SK-N-SH treated with all-trans-retinoic acid at 6 μM for 48 hours (cell line): ENCODE results near the gene HINT3.
A peak's percentile ranks its signal among the peaks of the same experiment; 100 is the strongest.

Experiments used
- ATAC-seq: fragments of 200-7000 bp; cut with Tn5 transposase; 3 replicates; pipeline ENCODE4 v1.9.1; 2020; ENCODE audit warnings: mild to moderate bottlenecking, moderate library complexity
- BACH2 ChIP-seq: fragments of 250-450 bp; sonication (Bioruptor Pico); IDR thresholded peaks from 2 replicates; pipeline ENCODE4 v1.9.0; 2021; ENCODE audit warnings: mild to moderate bottlenecking, borderline replicate concordance
- CSDC2 ChIP-seq: fragments of 250-450 bp; sonication (Bioruptor Pico); IDR thresholded peaks from 2 replicates; pipeline ENCODE4 v1.5.0; 2020; ENCODE audit warnings: mild to moderate bottlenecking, moderate library complexity
- CSRNP3 ChIP-seq: fragments of 250-450 bp; sonication (Bioruptor Pico); IDR thresholded peaks from 2 replicates; pipeline ENCODE4 v1.5.1; 2021; ENCODE audit warnings: mild to moderate bottlenecking, moderate library complexity
- GLIS3 ChIP-seq: fragments of 250-450 bp; sonication (Bioruptor Pico); IDR thresholded peaks from 2 replicates; pipeline ENCODE4 v1.5.0; 2020; ENCODE audit warnings: mild to moderate bottlenecking, moderate library complexity
- ISL1 ChIP-seq: fragments of 250-450 bp; sonication (Bioruptor Pico); IDR thresholded peaks from 2 replicates; pipeline ENCODE4 v2.1.2; 2022; ENCODE audit warnings: mild to moderate bottlenecking, moderate library complexity
- OSR1 ChIP-seq: fragments of 250-450 bp; sonication (Bioruptor Pico); IDR thresholded peaks from 2 replicates; pipeline ENCODE4 v1.8.0; 2022; ENCODE audit warnings: moderate library complexity, mild to moderate bottlenecking, inconsistent platforms
- POU6F1 ChIP-seq: fragments of 250-450 bp; sonication (Bioruptor Pico); IDR thresholded peaks from 2 replicates; pipeline ENCODE4 v1.8.0; 2021; ENCODE audit warnings: low read depth, mild to moderate bottlenecking, moderate library complexity, borderline replicate concordance
- PPARA ChIP-seq: fragments of 250-450 bp; sonication (Bioruptor Pico); IDR thresholded peaks from 2 replicates; pipeline ENCODE4 v1.5.0; 2020; ENCODE audit warnings: mild to moderate bottlenecking, borderline replicate concordance
- RARB ChIP-seq: fragments of 250-450 bp; sonication (Bioruptor Pico); IDR thresholded peaks from 2 replicates; pipeline ENCODE4 v1.8.0; 2021; ENCODE audit warnings: mild to moderate bottlenecking, moderate library complexity
- SNAI2 ChIP-seq: fragments of 250-450 bp; sonication (Bioruptor Pico); IDR thresholded peaks from 2 replicates; pipeline ENCODE4 v1.5.0; 2020; ENCODE audit warnings: mild to moderate bottlenecking, moderate library complexity
- TCF4 ChIP-seq: fragments of 250-450 bp; sonication (Bioruptor Pico); IDR thresholded peaks from 2 replicates; pipeline ENCODE4 v1.8.0; 2021; ENCODE audit warnings: mild to moderate bottlenecking, moderate library complexity, borderline replicate concordance
- TOX ChIP-seq: fragments of 250-450 bp; sonication (Bioruptor Pico); IDR thresholded peaks from 2 replicates; pipeline ENCODE4 v1.8.0; 2021; ENCODE audit warnings: mild to moderate bottlenecking, moderate library complexity, borderline replicate concordance
- TSHZ2 ChIP-seq: fragments of 250-450 bp; sonication (Bioruptor Pico); IDR thresholded peaks from 2 replicates; pipeline ENCODE4 v1.5.0; 2020; ENCODE audit warnings: mild to moderate bottlenecking, moderate library complexity
- ZFP3 ChIP-seq: fragments of 250-450 bp; sonication (Bioruptor Pico); IDR thresholded peaks from 2 replicates; pipeline ENCODE4 v1.5.0; 2020; ENCODE audit warnings: mild to moderate bottlenecking, moderate library complexity
- ZFP30 ChIP-seq: fragments of 450-650 bp; formaldehyde crosslinking; IDR thresholded peaks from 2 replicates; pipeline ENCODE4 v1.5.0; 2022; ENCODE audit warnings: mild to moderate bottlenecking, moderate library complexity
- ZNF565 ChIP-seq: fragments of 450-650 bp; formaldehyde crosslinking; conservative IDR thresholded peaks from 2 replicates; pipeline ENCODE4 v1.5.0; 2020; ENCODE audit warnings: low read depth, mild to moderate bottlenecking, moderate library complexity
- ZNF70 ChIP-seq: fragments of 450-650 bp; formaldehyde crosslinking; IDR thresholded peaks from 2 replicates; pipeline ENCODE4 v1.5.0; 2020; ENCODE audit warnings: mild to moderate bottlenecking, moderate library complexity
- ZNF8 ChIP-seq: fragments of 450-650 bp; formaldehyde crosslinking; IDR thresholded peaks from 2 replicates; pipeline ENCODE4 v1.5.0; 2020; ENCODE audit warnings: mild to moderate bottlenecking, moderate library complexity
- TF ChIP-seq, protein P1 (sequence below): fragments of 250-450 bp; sonication (Bioruptor Pico); IDR thresholded peaks from 2 replicates; pipeline ENCODE4 v1.5.1; 2020; ENCODE audit warnings: low read depth, mild to moderate bottlenecking, moderate library complexity
- TF ChIP-seq, protein P2 (sequence below): fragments of 250-450 bp; sonication (Bioruptor Pico); IDR thresholded peaks from 2 replicates; pipeline ENCODE4 v1.8.0; 2020; ENCODE audit warnings: mild to moderate bottlenecking, moderate library complexity, borderline replicate concordance

The HINT3 gene

DNA sequence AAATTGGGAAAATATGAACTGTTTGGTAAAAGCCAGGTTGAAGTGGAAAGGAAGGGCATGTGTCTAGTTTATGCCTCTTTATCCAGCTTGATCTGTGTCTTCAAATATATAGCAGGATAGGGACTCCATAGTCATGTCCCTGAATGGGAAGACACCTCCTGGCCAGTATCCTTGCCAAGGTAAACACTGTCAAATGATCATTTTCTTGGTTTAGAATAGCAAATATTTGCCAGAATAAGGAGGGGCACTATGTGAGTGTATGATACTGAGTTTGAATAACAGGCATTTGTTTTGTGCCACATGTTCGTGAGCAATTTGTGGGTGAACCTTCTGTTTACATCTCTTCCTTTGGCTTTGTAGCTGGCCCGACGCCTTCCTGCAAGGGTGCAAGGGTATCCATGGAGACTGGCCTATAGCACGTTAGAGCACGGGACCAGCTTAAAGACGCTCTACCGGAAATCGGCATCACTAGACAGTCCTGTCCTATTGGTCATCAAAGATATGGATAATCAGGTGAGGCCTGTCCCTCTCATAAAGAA is 34.2 kb upstream of the HINT3 start (continued):
- TF ChIP-seq CSRNP3 (CRISPR knock-in tag) = no peak
- TF ChIP-seq ZFP3 = no peak
- TF ChIP-seq, all 23 proteins: peak for 0

DNA sequence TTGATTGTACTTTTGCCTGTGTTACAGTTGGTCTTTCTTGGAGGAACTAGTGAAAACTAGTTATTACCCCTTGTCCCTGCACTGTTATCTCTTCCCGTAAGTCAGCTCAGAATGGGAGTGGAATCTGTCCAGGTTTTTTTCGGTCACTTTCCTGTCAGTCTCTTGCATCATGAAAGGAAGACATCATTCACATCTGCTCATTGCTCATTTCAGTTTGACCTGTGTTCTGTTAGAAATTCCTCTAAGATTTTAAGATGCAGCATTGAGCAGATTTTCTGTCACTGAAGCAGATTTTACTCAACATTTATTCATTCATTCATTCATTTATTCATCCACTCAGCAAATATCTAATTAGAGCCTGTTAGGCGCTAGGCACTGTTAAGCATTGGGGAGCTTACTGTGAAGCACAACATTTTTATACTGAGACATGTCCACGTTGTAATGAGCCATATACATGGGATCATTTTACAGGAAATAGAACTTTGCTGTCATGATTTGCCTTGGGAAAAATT is 33.1 kb upstream of the HINT3 start:
- no peak for ATAC-seq
- TF ChIP-seq ISL1 (CRISPR knock-in tag) = 0 out of 2 replicates have a peak, but pooled peaks have one; percentile 18
- TF ChIP-seq, protein P1, sequence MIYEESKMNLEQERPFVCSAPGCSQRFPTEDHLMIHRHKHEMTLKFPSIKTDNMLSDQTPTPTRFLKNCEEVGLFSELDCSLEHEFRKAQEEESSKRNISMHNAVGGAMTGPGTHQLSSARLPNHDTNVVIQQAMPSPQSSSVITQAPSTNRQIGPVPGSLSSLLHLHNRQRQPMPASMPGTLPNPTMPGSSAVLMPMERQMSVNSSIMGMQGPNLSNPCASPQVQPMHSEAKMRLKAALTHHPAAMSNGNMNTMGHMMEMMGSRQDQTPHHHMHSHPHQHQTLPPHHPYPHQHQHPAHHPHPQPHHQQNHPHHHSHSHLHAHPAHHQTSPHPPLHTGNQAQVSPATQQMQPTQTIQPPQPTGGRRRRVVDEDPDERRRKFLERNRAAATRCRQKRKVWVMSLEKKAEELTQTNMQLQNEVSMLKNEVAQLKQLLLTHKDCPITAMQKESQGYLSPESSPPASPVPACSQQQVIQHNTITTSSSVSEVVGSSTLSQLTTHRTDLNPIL (CRISPR knock-in tag) = no peak

- no peak for ATAC-seq
- TF ChIP-seq ZNF70 (CRISPR knock-in tag) = no peak
- no peak for TF ChIP-seq ZNF8 (CRISPR knock-in tag)
- TF ChIP-seq RARB (CRISPR knock-in tag) = no peak
- no peak for TF ChIP-seq ZFP30 (CRISPR knock-in tag)
- no peak for TF ChIP-seq TCF4 (CRISPR knock-in tag)
- TF ChIP-seq SNAI2 (CRISPR knock-in tag) = no peak
- TF ChIP-seq, protein P1 (CRISPR knock-in tag) = no peak
- TF ChIP-seq BACH2 (CRISPR knock-in tag) = no peak
- TF ChIP-seq, all 23 proteins: peak for 0
These were observed 32.4 kb upstream of the HINT3 start for GRCh38 chr6:125924169-125924568.

GRCh38 chr6:125924697-125925358 is 31.7 kb upstream of the HINT3 start:
- no peak for TF ChIP-seq POU6F1 (CRISPR knock-in tag)
- no peak for TF ChIP-seq ZFP30 (CRISPR knock-in tag)
- no peak for TF ChIP-seq RARB (CRISPR knock-in tag)
- no peak for TF ChIP-seq TCF4 (CRISPR knock-in tag)
- TF ChIP-seq ZNF70 (CRISPR knock-in tag) = no peak
- no peak for TF ChIP-seq TOX
- no peak for TF ChIP-seq ISL1 (CRISPR knock-in tag)
- TF ChIP-seq CSDC2 = no peak
- TF ChIP-seq ZFP3 = no peak
- TF ChIP-seq ZNF565 = no peak
- TF ChIP-seq, protein P1 (CRISPR knock-in tag) = no peak
- TF ChIP-seq, protein P2, sequence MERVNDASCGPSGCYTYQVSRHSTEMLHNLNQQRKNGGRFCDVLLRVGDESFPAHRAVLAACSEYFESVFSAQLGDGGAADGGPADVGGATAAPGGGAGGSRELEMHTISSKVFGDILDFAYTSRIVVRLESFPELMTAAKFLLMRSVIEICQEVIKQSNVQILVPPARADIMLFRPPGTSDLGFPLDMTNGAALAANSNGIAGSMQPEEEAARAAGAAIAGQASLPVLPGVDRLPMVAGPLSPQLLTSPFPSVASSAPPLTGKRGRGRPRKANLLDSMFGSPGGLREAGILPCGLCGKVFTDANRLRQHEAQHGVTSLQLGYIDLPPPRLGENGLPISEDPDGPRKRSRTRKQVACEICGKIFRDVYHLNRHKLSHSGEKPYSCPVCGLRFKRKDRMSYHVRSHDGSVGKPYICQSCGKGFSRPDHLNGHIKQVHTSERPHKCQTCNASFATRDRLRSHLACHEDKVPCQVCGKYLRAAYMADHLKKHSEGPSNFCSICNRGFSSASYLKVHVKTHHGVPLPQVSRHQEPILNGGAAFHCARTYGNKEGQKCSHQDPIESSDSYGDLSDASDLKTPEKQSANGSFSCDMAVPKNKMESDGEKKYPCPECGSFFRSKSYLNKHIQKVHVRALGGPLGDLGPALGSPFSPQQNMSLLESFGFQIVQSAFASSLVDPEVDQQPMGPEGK (CRISPR knock-in tag) = no peak
- TF ChIP-seq ZNF8 (CRISPR knock-in tag) = no peak
- TF ChIP-seq BACH2 (CRISPR knock-in tag) = no peak
- TF ChIP-seq PPARA (CRISPR knock-in tag) = no peak
- no peak for TF ChIP-seq GLIS3 (CRISPR knock-in tag)
- TF ChIP-seq OSR1 = no peak
- no peak for TF ChIP-seq TSHZ2 (CRISPR knock-in tag)
- no peak for TF ChIP-seq CSRNP3 (CRISPR knock-in tag)
- ATAC-seq = no peak
